ENCODE results near the gene DRC1.

The DRC1 gene

DNA sequence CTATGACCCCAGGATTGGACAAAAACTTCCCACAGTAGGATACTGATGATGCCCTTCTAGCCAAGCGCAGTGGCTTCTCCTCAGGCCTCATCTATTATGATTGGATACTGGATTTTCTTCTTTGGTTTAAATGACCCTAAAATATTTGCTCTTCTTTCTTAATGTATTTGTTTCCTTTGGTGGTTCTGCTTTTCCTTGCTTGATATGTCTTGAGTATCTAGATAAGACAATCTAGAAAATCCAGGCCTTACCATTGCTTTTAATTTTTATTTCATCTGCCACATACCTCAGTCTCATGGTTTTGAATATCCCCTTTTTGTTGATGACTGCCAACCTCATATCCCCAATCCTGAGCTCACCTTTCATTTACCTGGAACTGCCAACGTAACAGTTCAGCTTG lies 40.6 kb downstream of the DRC1 start:
- no peak for DNase-seq (ENCODE audit: extremely low read depth in 1 of 2, low read depth in 1 of 2)

DNA sequence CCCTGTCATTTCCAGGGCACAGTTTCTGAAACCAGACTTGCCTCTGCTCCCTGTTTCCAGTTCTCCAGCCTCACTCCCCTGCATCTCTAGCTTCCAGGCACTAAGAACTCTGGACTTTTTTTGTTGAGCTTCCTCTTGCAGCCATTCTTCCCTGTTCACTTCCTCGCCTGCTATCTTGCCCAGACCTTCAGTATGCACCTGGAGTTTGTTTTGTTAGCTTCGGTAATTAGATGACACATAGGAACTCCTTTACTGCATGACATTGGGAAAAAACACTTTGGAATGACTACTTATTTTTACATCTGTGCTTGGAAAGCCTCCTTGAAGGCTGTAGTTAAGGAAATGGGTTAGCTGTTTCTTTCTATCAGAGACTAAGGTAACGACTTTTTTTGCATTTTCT lies 41.0 kb downstream of the DRC1 start:
- DNase-seq (ENCODE audit: extremely low read depth in 1 of 2, low read depth in 1 of 2) = no peak

DNA sequence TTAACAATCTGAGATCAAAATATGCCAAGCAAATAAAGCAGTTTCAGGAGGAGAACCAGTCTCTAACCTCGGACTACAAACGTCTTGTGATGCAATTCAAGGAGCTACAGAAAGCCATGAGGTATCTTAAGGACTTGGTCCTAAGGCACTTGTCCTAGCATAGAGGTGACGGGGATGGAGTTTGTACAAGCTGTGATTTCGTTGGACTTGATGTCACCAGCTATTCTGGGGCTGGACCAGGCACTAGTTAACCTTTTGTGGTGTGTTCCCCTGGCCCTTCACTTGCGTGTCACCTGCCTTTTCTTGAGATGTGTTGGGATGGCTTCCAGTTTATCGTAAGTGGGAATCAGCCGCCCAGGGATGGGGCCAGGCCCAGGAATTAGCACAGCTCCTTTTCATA lies 42.5 kb downstream of the DRC1 start:
- no peak for DNase-seq (ENCODE audit: extremely low read depth in 1 of 2, low read depth in 1 of 2)

DNA sequence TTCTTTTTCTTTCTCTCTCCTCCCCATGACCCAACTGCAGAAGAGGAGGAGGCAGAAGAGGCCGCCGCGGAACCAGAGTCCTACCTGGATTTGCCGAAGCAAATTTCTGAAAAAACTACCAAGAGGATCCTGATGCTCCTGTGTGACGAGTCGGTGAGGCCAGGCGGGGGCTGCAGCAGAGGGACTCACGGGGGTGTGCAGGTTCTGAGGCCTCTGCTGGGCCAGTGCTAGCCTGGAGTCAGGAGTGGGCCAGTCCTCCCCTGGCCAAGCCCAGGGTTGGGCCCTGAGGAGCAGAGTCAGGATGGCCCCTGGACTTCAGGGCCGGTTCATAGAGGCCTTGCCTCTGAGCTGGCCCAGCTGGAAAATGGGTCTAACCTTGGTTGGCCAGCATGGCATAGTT lies 46.9 kb downstream of the DRC1 start:
- no peak for DNase-seq (ENCODE audit: extremely low read depth in 1 of 2, low read depth in 1 of 2)

DNA sequence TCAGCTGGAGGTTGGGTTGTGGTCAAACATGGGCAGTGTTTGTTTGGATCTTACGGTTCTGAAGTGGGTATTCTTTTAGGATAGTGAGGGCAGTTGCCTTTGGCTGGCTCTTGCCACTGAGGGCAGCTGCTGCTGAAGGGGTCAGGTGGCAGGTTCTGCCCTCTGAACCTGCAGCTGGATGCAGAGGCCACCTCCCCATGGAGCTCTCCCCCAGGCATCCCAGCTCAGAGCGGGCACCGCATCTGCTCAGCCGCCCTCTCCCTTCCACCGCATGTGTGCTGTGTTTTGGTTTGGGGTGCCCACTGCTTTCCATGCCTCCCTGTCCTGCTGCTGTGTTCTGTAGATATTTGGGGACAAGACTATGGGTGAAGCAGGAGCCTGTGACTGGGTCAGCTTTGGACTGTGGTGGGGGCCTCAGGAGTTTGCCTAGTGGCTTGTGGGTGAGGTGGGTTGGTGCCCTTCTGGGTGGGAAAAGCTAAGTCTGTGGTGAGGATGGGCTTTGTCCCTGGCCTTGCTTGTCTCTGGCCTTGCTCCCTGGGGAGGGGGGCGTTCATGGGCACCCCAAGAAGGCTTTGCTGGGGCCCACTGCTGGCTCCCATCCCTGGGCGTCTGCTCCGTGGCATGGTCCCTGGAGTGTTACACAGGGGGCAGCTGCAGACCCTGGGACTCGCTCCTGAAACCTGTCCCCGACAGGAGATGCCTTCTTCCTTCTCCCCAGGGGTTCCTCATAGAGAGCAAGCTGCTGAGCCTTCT lies 47.7 kb downstream of the DRC1 start:
- DNase-seq (ENCODE audit: extremely low read depth in 1 of 2, low read depth in 1 of 2) = no peak

DNA sequence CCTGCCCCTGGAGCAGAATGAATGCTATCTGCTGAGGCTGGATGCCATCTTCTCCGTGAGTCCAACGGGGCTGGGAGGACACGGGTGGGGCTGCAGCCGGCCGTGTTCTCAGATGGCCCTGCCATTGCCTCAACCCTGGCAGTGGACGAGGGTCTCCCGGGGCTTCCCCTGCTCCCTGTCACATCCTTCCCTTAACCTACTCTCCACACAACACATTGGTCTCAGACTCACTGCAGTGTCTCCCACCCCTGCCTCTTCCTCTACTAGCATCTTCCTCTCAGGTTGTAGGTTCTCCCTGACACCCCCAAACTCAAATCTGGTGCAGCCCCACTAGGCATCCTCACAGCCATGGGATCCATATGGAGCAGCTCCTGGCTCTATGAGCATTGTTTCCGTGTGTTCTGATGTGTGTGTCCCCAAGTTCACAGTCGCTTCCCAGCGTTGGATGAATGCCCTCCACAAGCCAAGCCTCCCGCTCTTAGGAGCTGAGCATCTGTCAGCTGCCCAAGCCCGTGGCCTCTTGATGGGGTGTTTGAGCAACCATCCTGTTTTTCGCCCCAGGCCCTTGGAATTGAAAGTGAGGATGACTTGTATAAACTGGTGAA lies 48.4 kb downstream of the DRC1 start:
- DNase-seq (ENCODE audit: extremely low read depth in 1 of 2, low read depth in 1 of 2) = no peak

DNA sequence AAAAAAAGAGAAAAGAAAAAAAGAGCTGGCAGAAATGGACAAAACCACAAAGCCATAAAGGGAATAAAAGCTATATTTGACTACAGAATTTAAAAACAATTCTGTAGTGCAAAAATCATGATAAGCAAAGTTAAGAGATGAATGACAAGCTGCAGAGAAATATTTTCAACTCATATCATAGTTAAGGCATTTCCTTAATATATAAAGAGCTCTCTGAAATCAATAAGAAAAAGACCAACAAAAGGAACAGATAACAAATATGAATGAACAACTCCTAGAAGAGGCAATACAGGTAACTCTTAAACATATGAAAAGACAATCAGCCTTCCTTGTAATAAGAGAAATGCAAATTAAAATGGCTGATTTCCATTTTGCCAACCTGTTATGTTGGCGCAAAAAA lies 50.0 kb downstream of the DRC1 start:
- DNase-seq (ENCODE audit: extremely low read depth in 1 of 2, low read depth in 1 of 2) = no peak

DNA sequence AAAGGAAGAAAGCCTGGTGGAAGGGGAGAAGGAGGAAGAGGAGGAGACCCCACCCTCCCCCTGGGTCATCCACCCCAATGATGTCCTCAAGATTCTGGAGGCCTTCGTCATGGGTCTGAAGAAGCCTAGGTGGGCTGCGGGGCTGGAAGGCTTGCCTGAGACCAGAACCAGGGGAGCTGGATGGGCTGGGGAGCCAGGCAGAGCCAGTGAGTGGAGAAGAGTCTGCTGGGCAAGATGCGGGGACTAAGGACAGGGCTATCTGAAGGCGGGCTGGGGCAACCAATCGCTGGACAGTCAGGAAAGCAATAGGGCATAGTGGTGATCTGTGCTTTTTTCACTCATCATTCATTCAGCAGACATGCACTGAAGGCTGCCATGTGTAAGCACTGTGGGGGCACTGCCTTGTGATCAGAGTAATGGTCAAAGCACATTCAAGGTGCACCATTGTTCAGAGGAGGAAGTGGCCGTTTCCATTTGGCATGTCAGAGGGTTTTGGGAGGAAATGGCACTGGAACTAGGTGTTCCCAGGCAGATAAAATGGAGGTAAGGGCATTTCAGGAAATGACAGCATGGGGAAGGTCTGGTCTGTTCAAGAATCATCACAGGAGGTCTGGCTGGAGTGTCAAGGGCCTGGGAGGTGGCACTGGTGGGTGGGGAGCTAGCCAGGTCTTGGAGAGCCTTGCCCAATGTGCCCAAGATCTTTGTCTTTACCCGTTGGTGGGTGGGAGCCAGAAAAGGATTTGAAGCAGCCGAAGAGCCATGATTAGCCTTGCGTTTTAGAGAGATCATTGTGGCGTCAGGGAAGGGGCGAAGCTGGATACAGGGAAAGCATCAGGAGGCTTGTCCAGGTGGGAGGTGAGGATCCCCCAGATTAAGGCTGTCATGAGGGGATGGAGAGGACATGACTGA lies 52.0 kb downstream of the DRC1 start:
- no peak for DNase-seq (ENCODE audit: extremely low read depth in 1 of 2, low read depth in 1 of 2)

DNA sequence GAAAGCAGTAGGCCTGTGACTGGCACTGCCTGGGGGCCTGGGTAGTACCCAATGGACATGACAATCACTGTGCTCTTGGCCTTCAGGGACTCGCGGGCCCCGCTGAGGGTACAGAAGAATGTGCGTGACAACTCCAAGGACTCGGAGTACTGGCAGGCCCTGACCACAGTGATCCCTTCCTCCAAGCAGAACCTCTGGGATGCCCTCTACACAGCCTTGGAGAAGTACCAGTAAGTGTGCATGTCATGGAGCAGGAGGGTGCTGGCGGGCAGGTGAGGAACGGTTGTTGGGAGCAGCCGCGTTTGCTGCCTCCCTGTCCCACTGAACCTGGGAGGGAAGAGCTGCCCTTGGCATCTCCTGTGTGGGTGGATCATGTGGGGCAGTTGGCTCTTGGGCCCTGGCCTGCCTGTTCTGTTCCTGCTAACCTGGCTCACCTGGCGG lies 52.9 kb downstream of the DRC1 start:
- no peak for DNase-seq (ENCODE audit: extremely low read depth in 1 of 2, low read depth in 1 of 2)

DNA sequence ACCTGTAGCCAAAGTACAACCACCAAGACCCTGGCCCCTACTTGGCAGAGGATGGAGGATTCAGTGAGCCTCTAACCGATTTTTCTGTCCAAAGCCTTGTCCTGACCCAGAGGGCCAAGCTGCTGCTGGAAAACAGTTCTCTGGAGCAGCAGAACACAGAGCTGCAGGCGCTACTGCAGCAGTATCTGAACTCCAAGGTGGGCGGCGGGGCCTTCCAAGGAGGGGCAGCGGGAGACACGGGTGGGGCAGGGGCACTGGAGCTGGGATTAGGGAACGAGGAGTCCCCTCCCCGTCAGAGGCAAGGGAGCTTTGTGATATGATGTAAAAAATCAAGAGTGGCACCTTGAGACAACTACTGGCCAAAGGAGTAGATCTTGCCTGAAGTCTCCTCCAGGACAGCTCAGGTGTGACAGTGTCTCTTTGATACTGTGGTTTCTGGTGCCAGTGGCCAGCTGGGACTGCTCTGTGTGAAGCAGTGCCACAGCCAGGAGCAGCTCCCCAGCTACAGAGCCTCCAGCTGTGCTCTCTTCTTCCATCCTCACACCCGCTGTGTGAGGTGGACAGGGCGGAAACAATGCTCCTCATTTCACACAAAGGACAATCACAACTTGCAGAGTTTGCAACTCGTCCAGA lies 53.4 kb downstream of the DRC1 start:
- no peak for DNase-seq (ENCODE audit: extremely low read depth in 1 of 2, low read depth in 1 of 2)

DNA sequence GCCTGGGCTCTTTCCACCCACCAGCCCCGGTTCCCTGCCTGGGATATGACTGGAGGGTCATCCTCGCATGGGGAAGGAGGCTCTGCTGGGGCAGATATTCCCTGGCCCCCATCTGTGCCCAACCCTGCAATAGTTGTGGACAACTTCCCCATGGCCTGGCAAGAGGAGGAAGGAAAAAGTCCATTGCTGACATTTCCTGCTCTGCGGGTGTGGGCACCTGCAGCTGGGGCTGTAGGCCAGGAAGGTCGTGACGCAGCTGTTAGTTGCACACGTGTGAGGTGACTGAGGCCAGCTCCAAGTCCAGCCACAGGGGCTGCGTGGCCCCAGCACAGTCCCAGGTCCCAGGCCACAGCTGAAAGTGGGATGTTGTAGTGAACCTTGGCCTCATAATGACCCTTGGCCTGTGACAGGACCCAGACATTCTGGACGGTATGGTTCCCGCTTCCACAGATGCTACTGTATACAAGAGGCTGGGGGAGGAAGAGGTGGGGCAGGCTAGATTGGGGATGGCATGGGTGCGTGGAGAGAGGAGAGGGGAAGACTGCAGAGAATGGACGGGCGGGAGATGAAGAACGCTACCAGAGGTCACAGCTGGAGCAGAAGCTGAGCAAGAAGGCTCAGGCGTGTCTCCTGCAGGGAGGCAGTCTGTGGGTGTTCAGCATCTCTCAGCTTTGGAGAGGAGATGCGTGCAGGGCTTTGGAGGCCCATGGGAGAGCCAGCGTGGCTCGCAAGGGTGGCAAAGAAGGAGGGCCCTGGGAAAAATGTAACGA lies 54.1 kb downstream of the DRC1 start:
- no peak for DNase-seq (ENCODE audit: extremely low read depth in 1 of 2, low read depth in 1 of 2)

DNA sequence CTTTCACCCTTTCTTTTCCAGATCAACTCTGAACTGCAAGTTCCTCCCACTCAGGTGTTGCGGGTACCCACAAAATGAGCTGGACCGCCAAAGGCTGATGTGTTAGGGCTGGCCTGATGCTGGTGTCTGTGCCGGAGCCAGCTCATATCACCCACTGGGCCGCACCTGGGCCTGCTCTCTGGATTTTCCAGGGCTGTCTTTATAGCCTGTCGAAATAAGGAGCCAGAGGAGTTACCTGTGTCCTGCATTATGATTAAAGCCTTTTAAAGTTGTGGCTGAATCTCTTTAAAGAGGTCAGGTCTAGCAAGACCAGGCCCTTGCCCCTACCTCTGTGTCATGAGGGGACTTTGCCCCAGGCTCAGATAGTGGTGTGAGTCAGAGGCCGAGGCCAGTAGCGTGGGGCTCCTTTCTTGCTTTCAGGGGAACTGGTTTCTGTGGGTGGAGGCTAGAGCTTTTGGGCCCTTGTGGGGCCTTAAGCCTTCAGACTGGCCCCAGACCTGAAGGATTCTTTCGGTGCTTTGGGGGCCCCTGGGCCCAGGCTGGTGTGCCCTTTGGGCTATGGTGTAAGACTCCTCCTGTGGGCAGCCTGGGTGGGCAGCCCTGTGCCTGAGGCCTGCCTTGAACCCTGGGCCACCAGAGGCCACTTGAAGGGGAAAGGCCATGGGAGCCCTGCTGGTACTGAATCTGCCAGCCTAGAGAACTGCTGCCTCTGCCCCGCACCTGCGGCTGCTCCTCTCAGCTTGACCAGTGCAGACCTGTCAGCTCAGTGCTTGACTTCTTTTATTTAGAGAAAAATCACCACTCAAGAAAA lies 54.9 kb downstream of the DRC1 start:
- DNase-seq (ENCODE audit: extremely low read depth in 1 of 2, low read depth in 1 of 2) = no peak

DNA sequence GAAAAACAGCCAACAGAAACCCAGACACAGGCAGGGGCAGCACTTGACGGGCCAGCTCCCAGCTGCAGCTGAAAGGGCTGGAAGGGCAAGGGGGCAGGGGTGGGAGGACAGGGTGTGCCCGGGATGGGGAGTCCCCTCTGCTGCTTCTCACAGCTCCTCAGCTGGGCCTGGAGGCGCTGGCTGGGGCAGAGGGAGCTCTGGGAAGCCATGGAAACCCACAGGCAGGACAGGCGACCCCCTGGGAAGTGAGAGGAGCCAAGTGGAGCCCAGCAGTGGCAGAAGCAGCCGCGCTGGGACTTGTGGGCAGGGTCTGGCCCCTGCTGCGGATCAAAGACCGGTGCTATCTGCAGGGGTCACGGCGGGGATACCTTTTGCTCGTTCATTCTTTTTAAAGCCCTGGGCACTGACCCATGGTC lies 55.5 kb downstream of the DRC1 start:
- no peak for DNase-seq (ENCODE audit: extremely low read depth in 1 of 2, low read depth in 1 of 2)

DNA sequence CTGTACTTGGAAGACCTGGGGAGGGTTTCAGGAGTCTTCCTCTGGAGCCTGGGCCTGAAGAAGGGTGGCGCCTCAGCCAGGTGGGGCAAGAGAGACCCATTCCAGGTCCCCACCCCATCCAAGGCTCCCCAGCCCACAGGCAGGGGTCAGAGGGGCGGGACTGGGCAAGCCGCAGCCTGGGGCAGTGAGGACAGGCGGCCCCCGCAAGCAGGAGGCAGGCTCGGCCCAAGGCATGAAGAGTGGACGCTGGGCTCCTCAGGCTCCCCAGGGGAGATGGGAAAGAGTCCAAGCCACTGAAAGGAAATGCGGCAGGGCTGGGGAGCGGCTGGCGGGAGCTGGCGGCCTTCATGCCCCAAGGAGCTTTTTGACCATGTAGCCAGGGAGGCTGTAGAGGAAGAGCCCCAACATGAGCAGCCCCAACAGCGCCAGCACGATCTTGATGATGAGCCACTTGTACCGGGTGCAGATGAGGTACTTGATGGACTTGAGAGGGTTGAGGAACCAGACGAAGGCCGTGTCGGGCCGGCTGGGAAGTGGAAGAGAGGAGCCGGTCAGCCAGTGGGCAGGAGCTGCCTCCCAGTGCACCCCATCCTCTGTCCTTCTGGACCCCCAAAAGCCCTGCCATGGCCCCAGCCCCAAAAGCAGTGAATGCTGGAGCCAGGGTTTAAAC lies 56.1 kb downstream of the DRC1 start:
- no peak for DNase-seq (ENCODE audit: extremely low read depth in 1 of 2, low read depth in 1 of 2)

DNA sequence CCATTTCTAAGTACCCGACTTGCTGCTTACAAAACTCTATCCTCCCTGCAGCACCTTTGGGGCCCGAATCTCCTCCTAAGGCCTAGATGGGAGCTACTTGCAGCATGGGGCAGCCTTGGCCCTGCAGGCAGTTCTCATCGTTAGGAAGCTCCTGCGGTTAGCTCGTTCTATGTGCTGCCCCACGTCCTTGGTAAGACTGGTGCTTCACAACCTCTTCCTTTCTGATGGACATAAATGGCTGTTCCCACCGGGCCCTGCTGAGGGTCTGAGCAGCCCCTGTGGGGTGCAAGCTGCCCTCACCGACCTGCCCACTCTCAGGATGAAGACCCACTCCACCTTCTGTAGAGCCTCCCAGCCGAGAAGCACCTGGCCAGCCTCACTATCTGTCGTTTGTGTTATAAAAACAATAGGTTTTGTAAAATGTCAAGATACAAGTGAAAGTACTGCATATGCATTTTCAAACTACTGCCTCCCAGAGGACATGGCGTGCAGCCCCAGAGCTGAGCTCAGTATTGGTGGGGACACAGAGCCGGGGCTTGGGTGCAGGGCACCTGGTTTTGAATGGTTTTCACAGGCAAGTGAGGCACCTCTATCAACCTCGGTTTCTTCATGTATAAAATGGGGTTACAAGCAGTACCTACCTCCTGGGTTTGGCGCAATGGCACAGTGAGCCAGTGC lies 56.8 kb downstream of the DRC1 start:
- DNase-seq (ENCODE audit: extremely low read depth in 1 of 2, low read depth in 1 of 2) = no peak

DNA sequence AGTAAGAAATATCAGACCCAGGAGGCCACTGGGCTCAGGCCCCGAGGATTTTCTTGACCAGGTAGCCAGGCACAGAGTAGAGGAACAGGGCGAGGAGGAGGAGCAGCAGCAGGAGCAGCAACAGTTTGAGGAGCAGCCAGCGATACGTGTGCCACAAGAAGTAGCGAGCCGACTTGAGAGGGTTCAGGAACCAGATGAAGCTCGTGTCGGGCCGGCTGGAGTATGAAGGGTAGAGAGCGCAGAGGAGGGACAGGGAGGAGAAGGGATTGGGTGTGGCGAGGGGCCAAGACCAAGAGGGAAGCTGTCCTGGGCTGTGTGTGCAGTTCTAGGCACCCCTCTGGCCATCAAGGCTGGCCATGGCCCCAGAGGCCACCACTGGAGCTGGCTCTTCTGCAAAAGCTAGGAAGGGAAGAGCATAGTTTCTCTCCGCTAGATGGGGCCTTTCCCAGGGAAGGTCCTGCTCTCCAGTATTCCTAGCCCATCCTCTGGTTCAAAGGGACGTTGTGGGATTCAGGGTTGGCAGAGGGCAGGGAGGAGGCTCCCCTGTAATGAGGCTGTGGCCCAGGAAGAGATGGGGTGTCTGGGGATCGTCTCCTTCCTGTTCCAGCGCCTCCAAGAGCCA lies 58.4 kb downstream of the DRC1 start:
- no peak for DNase-seq (ENCODE audit: extremely low read depth in 1 of 2, low read depth in 1 of 2)

DNA sequence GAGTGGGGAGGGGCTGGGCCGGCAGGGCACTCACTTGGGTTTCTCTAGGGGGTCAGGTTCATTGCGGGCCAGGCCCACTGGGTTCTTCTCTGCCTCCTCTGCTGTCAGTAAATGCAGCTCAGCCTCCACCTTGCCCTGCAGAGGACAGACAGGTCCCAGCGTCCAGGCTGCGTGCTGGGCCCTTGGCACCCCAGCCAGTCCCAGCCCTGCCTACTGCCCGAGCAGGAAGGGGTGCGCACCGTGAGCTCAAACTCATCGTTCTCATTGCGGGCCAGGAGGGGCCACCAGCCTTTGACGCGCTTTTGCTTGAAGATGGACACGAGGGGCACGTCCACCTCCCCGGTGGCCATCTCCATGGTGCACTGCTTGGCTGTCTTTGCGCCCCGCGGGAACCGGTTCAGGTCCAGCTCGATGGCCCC lies 58.9 kb downstream of the DRC1 start:
- DNase-seq (ENCODE audit: extremely low read depth in 1 of 2, low read depth in 1 of 2) = no peak

DNA sequence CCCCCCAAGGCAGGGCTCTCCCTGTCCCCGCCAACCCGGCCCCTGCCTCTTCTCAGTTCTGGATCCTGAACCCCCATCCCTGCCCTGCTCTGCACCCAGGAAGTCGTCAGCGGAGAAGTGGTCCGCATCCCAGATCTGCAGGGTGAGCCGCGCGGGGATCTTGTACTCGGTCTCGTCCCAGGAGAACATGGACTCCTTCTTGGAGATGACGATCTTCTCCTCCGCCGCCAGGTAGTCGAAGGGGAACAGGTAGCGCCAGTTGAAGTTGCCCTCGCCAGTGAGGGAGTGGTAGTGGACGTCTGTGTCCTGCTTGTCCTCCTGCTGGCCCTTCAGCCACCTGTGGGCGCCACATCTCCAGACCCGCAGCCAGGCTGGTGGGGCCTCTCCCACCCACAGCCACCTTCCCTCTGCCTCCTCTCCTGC lies 59.9 kb downstream of the DRC1 start:
- no peak for DNase-seq (ENCODE audit: extremely low read depth in 1 of 2, low read depth in 1 of 2)
